ENCODE measurements around the gene RMI2. TPM values are rescaled to one million over a fixed set of nuclear protein-coding genes. Genes with fewer than 3 reads are reported as not detected.

RMI2 gene
- total RNA-seq, 6 experiments from 2014 or later, result 0.37 to 2.9 (median 1.0) TPM

DNA sequence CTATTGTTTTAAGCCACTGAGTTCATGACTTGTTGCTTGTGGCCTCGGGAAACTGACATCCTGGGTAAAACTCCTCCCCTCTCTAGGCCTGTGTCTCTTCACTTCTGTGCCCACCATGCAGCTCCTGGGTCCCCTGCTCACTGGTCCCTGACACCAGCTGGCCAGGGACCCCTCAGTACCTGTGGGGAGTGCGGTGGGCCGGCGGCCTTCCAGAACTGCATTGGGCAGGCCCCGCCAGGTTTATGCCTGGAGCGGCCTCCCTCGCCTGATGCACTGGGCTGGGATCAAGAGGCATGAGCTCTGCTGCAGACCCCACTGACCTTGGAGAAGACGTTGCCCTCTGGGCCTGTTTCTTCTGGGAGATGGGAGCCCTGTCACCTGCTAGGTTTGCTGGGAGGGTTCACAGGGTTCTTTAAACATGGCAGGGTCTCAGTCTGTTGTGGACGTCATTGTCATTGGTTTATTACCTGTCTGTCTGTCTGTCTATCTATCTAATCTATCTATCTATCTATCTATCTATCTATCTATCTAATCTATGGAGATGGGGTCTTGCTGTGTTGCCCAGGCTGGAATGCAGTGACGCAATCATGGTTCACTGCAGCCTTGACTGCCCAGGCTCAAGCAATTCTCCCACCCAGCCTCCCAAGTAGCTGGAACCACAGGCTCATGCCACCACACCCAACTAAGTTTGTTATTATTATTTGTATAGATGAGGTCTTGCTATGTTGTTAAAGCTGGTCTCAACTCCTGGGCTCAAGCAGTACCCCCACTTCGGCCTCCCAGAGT lies 21.5 kb upstream of the RMI2 start:
- WGBS (ENCODE audit: insufficient coverage, low coverage, low lambda C conversion rate, missing lambda C conversion rate), result 78% methylated on average over 3 of the region's 11 CpGs

DNA sequence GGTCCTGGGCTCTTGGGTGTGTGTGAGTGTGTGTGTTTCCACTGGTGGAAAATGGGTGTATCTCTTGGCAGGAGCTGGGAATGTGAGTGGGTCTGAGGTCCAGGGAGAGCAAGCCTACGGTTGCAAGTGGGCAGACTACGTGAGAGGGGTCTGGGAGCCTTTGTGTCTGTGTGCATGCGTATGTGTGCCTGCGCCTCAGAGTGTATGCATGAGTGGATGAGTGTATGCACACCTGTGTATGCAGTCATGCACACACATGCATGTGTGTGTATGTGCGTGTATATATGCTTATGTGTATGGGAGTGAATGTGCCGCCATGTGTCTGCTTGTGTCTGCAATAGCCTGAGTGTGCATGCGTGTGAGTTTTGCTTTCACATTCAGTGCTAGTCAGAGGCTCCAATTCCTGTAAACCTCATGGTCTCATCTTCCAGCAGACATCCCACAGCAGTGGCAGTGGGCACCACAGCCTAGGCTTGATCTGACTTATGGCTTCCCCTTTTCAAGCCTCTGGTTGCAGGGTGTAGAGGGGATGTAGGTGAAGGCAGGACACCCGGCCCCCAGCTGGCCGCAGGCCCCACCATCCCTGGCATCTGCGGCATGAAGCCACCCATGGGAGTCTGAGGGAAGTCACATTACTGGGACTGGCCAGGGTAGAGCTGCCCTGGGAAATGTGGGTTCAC lies 19.7 kb upstream of the RMI2 start:
- no peaks in the 10 kb centered on the region for H3K36me3 ChIP-seq
- DNase-seq (no peak), ATAC-seq (peak in 2 of 4 donors; percentile 10 to 18)
- TF ChIP-seq, protein P1, sequence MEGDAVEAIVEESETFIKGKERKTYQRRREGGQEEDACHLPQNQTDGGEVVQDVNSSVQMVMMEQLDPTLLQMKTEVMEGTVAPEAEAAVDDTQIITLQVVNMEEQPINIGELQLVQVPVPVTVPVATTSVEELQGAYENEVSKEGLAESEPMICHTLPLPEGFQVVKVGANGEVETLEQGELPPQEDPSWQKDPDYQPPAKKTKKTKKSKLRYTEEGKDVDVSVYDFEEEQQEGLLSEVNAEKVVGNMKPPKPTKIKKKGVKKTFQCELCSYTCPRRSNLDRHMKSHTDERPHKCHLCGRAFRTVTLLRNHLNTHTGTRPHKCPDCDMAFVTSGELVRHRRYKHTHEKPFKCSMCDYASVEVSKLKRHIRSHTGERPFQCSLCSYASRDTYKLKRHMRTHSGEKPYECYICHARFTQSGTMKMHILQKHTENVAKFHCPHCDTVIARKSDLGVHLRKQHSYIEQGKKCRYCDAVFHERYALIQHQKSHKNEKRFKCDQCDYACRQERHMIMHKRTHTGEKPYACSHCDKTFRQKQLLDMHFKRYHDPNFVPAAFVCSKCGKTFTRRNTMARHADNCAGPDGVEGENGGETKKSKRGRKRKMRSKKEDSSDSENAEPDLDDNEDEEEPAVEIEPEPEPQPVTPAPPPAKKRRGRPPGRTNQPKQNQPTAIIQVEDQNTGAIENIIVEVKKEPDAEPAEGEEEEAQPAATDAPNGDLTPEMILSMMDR (IDR thresholded peaks at IDR 0.05), result no peak
- TF ChIP-seq POLR2A (IDR thresholded peaks at IDR 0.05), result no peak
- H3K4me3 ChIP-seq, result no peak overlapping the region
- intact Hi-C loops (cut with DNase I), result no loop called here
- 18% methylated on average over 3 of the region's 10 CpGs for WGBS (ENCODE audit: insufficient coverage, low coverage, low lambda C conversion rate, missing lambda C conversion rate)
- no peak overlapping the region for H3K27ac ChIP-seq
- H3K27me3 ChIP-seq, result no peaks in the 10 kb centered on the region
- no peaks in the 10 kb centered on the region for H3K9me3 ChIP-seq
- H3K4me1 ChIP-seq, result no peaks in the 10 kb centered on the region

More for the DNA sequence above, 21.5 kb upstream of the RMI2 start:
- Histone ChIP-seq H3K36me3 (no peaks in the 10 kb centered on the region), H3K4me3 (no peak overlapping the region), H3K4me1 (no peaks in the 10 kb centered on the region), H3K9me3 (no peaks in the 10 kb centered on the region), H3K27ac (no peak overlapping the region), H3K27me3 (no peaks in the 10 kb centered on the region)
- ATAC-seq (no peak), DNase-seq (no peak)
- intact Hi-C loops (cut with DNase I), result no loop called here
- TF ChIP-seq POLR2A (IDR thresholded peaks at IDR 0.05), result no peak
- TF ChIP-seq, protein P1 (IDR thresholded peaks at IDR 0.05), result no peak

DNA sequence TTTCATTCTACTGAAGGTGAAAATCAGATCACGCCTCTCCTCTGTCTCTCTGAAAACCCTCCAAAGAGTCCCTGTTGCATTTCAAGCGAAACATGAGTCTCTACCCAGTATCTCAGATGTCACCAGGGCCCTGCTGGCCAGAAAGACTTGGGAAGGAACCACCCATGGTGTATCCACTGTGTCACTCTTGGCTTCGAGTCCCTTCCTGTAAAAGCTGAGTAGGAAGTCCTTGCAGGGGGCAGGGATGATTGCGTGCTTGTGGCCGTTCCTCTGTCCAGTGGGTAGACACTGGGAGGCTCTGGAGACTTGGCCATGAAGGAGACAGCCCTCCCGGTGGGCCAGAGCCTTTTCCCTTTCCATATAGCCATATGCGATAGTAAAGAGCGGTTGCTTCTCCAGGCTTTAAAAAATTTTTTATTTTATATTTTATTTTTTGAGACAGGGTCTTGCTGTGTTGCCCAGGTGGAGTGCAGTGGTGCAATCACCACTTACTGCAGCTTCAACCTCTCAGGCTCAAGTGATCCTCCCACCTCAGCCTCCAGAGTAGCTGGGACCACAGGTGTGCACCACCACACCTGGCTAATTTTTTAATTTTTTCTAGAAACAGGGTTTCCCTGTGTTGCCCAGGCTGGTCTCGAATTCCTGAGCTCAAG lies 19.0 kb upstream of the RMI2 start:
- intact Hi-C loops (cut with DNase I), result no loop called here
- Histone ChIP-seq H3K27ac (no peak overlapping the region), H3K27me3 (no peaks in the 10 kb centered on the region), H3K9me3 (no peaks in the 10 kb centered on the region), H3K36me3 (no peaks in the 10 kb centered on the region), H3K4me1 (no peaks in the 10 kb centered on the region), H3K4me3 (no peak overlapping the region)
- WGBS (ENCODE audit: insufficient coverage, low coverage, low lambda C conversion rate, missing lambda C conversion rate), result 86% methylated on average over 4 of the region's 9 CpGs
- ATAC-seq (peak in 3 of 4 donors; percentile 34 to 56 (median 35)), DNase-seq (no peak)
- TF ChIP-seq, protein P1 (IDR thresholded peaks at IDR 0.05), result no peak
- no peak for TF ChIP-seq POLR2A (IDR thresholded peaks at IDR 0.05)

DNA sequence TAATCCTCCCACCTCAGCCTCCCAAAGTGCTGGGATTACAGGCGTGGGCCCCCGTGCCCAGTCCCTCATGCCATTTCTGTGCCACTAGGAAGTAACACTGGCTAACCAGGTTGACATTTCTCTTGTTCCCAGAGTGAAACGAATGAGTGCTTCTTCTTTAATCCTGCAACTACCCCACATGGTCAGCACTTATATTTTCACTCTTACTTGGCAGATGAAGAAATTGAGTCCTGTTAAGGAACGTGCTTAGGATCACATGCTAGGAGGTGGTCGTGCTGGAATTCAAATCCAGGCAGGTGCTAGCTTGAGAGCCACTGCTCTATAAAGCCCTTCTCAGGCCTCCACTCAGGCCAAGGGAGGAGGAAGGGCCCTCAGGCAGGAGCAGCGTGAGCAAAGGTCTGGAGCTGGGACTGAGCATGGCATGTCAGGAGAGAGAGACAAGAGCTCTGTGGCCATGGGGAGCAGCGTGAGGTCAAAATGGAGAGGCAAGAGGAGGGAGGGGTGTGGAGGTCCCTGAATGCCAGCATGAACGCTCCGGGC lies 18.5 kb upstream of the RMI2 start:
- no peaks in the 10 kb centered on the region for H3K4me1 ChIP-seq

More for the DNA sequence above, 18.5 kb upstream of the RMI2 start:
- TF ChIP-seq, protein P1 (IDR thresholded peaks at IDR 0.05), result no peak
- no peak for TF ChIP-seq POLR2A (IDR thresholded peaks at IDR 0.05)
- ATAC-seq (no peak), DNase-seq (no peak)
- no peak overlapping the region for H3K4me3 ChIP-seq
- H3K27ac ChIP-seq, result no peak overlapping the region
- intact Hi-C loops (cut with DNase I), result no loop called here
- H3K9me3 ChIP-seq, result no peaks in the 10 kb centered on the region
- no peaks in the 10 kb centered on the region for H3K36me3 ChIP-seq
- H3K27me3 ChIP-seq, result no peaks in the 10 kb centered on the region
- WGBS (ENCODE audit: insufficient coverage, low coverage, low lambda C conversion rate, missing lambda C conversion rate), result 81% methylated on average over 5 of the region's 9 CpGs
